ENCODE results near the gene CLDN6. TPM values are rescaled to one million over a fixed set of nuclear protein-coding genes. Genes with fewer than 3 reads are reported as not detected.
A peak's percentile ranks its signal among the peaks of the same experiment; 100 is the strongest.

Gene CLDN6
- total and polyA plus RNA-seq, 9 of the 15 experiments (the other 6 are each of a cell fraction or from before 2014, with no cell fraction given) = 0.22 to 0.75 (median 0.38) TPM; not detected in 3

GRCh38 chr16:3035289-3035971 lies 17.4 kb upstream of the CLDN6 start:
- no peak for TF ChIP-seq ELF2 (CRISPR knock-in tag; IDR thresholded peaks at IDR 0.05)
- 0 out of 4 replicates have a peak, but pooled peaks of 1 of the 2 experiments have one; percentile 39 for TF ChIP-seq TEAD1 (CRISPR knock-in tag; IDR thresholded peaks at IDR 0.05)
- peak; percentile 57; the same call in 1 of the 2 replicates for TF ChIP-seq EZH2 (IDR thresholded peaks at IDR 0.05; ENCODE audit: borderline replicate concordance, low read depth, low read length)
- TF ChIP-seq ZNF512 (tag; IDR thresholded peaks at IDR 0.05) = no peak
- CTCF ChIA-PET (ENCODE audit: low intra/inter-chr PET ratio) = no interaction called here
- H3K4me2 ChIP-seq (ENCODE audit: insufficient read depth, low read length) = no peak overlapping the region
- DNase-seq (ENCODE audit: extremely low read depth in 1 of 4, low spot score in 3 of 4) = no peak
- no TSS peak for BruUV-seq (replicated peaks)
- no peaks in the 10 kb centered on the region for H3K79me2 ChIP-seq (ENCODE audit: control insufficient read depth, insufficient read depth, low read length)
- FAIRE-seq = no peak
- 5% methylated on average over 19 of the region's 19 CpGs for WGBS (ENCODE audit: insufficient coverage, low coverage, missing lambda C conversion rate)
- H4K20me1 ChIP-seq (replicated peaks; ENCODE audit: control insufficient read depth, insufficient read depth, low read length) = peaks cover 11% of the 10 kb centered on the region
- no peak overlapping the region for H3K27ac ChIP-seq (ENCODE audit: extremely low read depth, low read depth, low read length)
- H2AFZ ChIP-seq (ENCODE audit: low read depth, low read length) = no peak overlapping the region
- peaks cover 57 to 83% of the 10 kb centered on the region in 2 experiments for H3K27me3 ChIP-seq (ENCODE audit: control insufficient read depth in 2 of 2, insufficient read depth in 2 of 2, low read length in 2 of 2)
- H3K9me1 ChIP-seq (ENCODE audit: control insufficient read depth, insufficient read depth, low read length) = no peaks in the 10 kb centered on the region
- H3K36me3 ChIP-seq (ENCODE audit: control insufficient read depth, insufficient read depth, low read length) = no peaks in the 10 kb centered on the region
- in situ Hi-C loops (cut with MboI) = no loop called here
- ATAC-seq = no peak
- H3K9ac ChIP-seq (ENCODE audit: insufficient read depth in 1 of 2, low read depth in 2 of 2, low read length in 2 of 2) = no peak overlapping the region
- H3K4me3 ChIP-seq = no peak overlapping the region
- peaks cover 0 to 28% of the 10 kb centered on the region in 2 experiments; a peak in 4 of 5 replicates for H3K4me1 ChIP-seq (replicated peaks in 1 of 2; ENCODE audit: control insufficient read depth in 2 of 2, insufficient read depth in 2 of 2, low read length in 2 of 2)
- POLR2A ChIA-PET = interaction anchor here (0.7 to 1.4 kb wide), 6 partner anchors 10 to 1657 kb away, joined by 3 to 7 read pairs (median 4); partner anchors contain the start of genes HCFC1R1, MMP25 and THOC6
- H3K9me3 ChIP-seq (replicated peaks; ENCODE audit: control insufficient read depth, insufficient read depth, low read depth, low read length) = no peaks in the 10 kb centered on the region
- intact Hi-C loops (cut with micrococcal nuclease) = no loop called here

Measured in K562 (cell line).